A549 (cell line): Measurements from ENCODE around the gene ZNF469. TPM values are rescaled to one million over a fixed set of nuclear protein-coding genes. Genes with fewer than 3 reads are reported as not detected.

Source experiments
- ATAC-seq, 2 experiments: fragments of 200-7000 bp in 1 of 2; fragments of >200 bp in 1 of 2; cut with Nextera tagmentation in 1 of 2; cut with Tn5 transposase in 1 of 2; 3 replicates each; pipeline versions ENCODE4 v1.8.0 to v1.9.1; 2018 to 2020; ENCODE audit warnings: mild to moderate bottlenecking in 1 of 2, moderate library complexity in 1 of 2
- CTCF ChIA-PET: fragments of 300-600 bp; sonication (Branson Sonifier 250); formaldehyde crosslinking; extraction: SDS; loops from one replicate; lab custom pipeline; 2021; ENCODE audit warnings: antibody characterized with exemption, inconsistent platforms; lab: Yijun Ruan, JAX
- POLR2A ChIA-PET: fragments of 350-600 bp; formaldehyde crosslinking; extraction: SDS; loops from one replicate; lab custom pipeline; 2021; ENCODE audit warnings: antibody characterized with exemption, inconsistent platforms; lab: Yijun Ruan, JAX
- DNase-seq, 2 experiments: peaks; one replicate each; pipeline versions ENCODE4 v3.0.0 to v3.0.0-alpha.2; 2011 to 2016; ENCODE audit warnings: low read depth in 1 of 2, low spot score in 1 of 2
- FAIRE-seq: peaks from 2 replicates; lab custom pipeline; 2011; peaks lifted over from hg19 to GRCh38; lab: Jason Lieb, UNC
- H3K27ac ChIP-seq, 2 experiments: fragments of >200 bp; sonication (Bioruptor Twin); formaldehyde crosslinking; 3 replicates each; pipeline ENCODE4 v1.5.1; 2016 to 2017
- H3K4me1 ChIP-seq: fragments of >200 bp; sonication (Bioruptor Twin); formaldehyde crosslinking; 3 replicates; pipeline ENCODE4 v1.6.1; 2016
- H3K4me2 ChIP-seq: fragments of >200 bp; sonication (Bioruptor Twin); formaldehyde crosslinking; 3 replicates; pipeline ENCODE4 v1.6.1; 2016
- H3K4me3 ChIP-seq: fragments of >200 bp; sonication (Bioruptor Twin); formaldehyde crosslinking; 3 replicates; pipeline ENCODE4 v1.5.1; 2016
- H3K9me3 ChIP-seq: fragments of >200 bp; sonication (Bioruptor Twin); formaldehyde crosslinking; 3 replicates; pipeline ENCODE4 v1.6.1; 2016
- ATOH8 ChIP-seq: fragments of 250-450 bp; sonication (Bioruptor Pico); IDR thresholded peaks from 2 replicates; pipeline ENCODE4 v1.5.0; 2020; ENCODE audit warnings: low read depth, mild to moderate bottlenecking, moderate library complexity
- BCL3 ChIP-seq: fragments of >200 bp; sonication (Bioruptor Twin); formaldehyde crosslinking; IDR thresholded peaks from 3 replicates; pipeline ENCODE4 v1.6.1; 2016
- EHF ChIP-seq: fragments of 250-450 bp; sonication (Bioruptor Pico); IDR thresholded peaks from 2 replicates; pipeline ENCODE4 v1.5.0; 2020; ENCODE audit warnings: mild to moderate bottlenecking
- EHMT2 ChIP-seq: fragments of 200-600 bp; sonication (generic); IDR thresholded peaks from 2 replicates; pipeline ENCODE4 v1.6.1; 2016; ENCODE audit warnings: antibody characterized with exemption, low read depth, mild to moderate bottlenecking, moderate library complexity
- FOSB ChIP-seq: fragments of 250-450 bp; sonication (Bioruptor Pico); IDR thresholded peaks from 2 replicates; pipeline ENCODE4 v1.5.0; 2020; ENCODE audit warnings: mild to moderate bottlenecking, moderate library complexity
- HES2 ChIP-seq: fragments of >200 bp; sonication (Bioruptor Twin); formaldehyde crosslinking; IDR thresholded peaks from 2 replicates; pipeline ENCODE4 v1.6.1; 2016
- HOXB13 ChIP-seq: fragments of 250-450 bp; sonication (Bioruptor Pico); IDR thresholded peaks from 2 replicates; pipeline ENCODE4 v1.5.0; 2020; ENCODE audit warnings: low read depth, mild to moderate bottlenecking, moderate library complexity
- JUN ChIP-seq, 2 experiments: fragments of >200 bp; sonication (Bioruptor Twin); formaldehyde crosslinking; IDR thresholded peaks; 2 replicates in 1 of 2; 3 replicates in 1 of 2; pipeline ENCODE4 v1.6.1; 2016 to 2017
- JUNB ChIP-seq: fragments of >200 bp; sonication (Bioruptor Twin); formaldehyde crosslinking; IDR thresholded peaks from 2 replicates; pipeline ENCODE4 v1.6.1; 2016
- KDM1A ChIP-seq: fragments of 200-600 bp; sonication (generic); IDR thresholded peaks from 2 replicates; pipeline ENCODE4 v1.6.1; 2016; ENCODE audit warnings: low read depth, mild to moderate bottlenecking
- MAFK ChIP-seq: fragments of 450-650 bp; IDR thresholded peaks from 2 replicates; pipeline ENCODE4 v1.6.1; 2014; ENCODE audit not compliant: partially characterized antibody
- MAX ChIP-seq: IDR thresholded peaks from 2 replicates; pipeline ENCODE4 v1.6.1; 2012
- RAD21 ChIP-seq, 2 experiments: fragments of >200 bp in 1 of 2; sonication (Bioruptor Twin) in 1 of 2; formaldehyde crosslinking in 1 of 2; IDR thresholded peaks in 1 of 2; conservative IDR thresholded peaks in 1 of 2; 2 replicates in 1 of 2; 3 replicates in 1 of 2; pipeline ENCODE4 v1.6.1; 2012 to 2018; ENCODE audit warnings: inconsistent platforms in 1 of 2
- RARB ChIP-seq: fragments of 250-450 bp; sonication (Bioruptor Pico); IDR thresholded peaks from 2 replicates; pipeline ENCODE4 v1.8.0; 2021; ENCODE audit warnings: mild to moderate bottlenecking, moderate library complexity
- RCOR1 ChIP-seq: fragments of 150-350 bp; IDR thresholded peaks from 2 replicates; pipeline ENCODE4 v1.6.1; 2014; ENCODE audit warnings: antibody characterized with exemption, low read length, low read depth
- REST ChIP-seq: fragments of 200-600 bp; sonication (generic); IDR thresholded peaks from 2 replicates; pipeline ENCODE4 v1.6.1; 2016; ENCODE audit warnings: antibody characterized with exemption, mild to moderate bottlenecking, moderate library complexity
- SREBF2 ChIP-seq: fragments of 450-650 bp; IDR thresholded peaks from 2 replicates; pipeline ENCODE4 v1.6.1; 2014; ENCODE audit warnings: mild to moderate bottlenecking, moderate library complexity
- TFCP2L1 ChIP-seq: fragments of 250-450 bp; sonication (Bioruptor Pico); IDR thresholded peaks from 2 replicates; pipeline ENCODE4 v1.5.0; 2021; ENCODE audit warnings: mild to moderate bottlenecking
- TP53 ChIP-seq: fragments of 250-450 bp; sonication (Bioruptor Pico); IDR thresholded peaks from 2 replicates; pipeline ENCODE4 v1.5.0; 2021; ENCODE audit warnings: mild to moderate bottlenecking, moderate library complexity
- WGBS: methylation state at CpG from one replicate; pipeline ENCODE4 v1.1.6; 2017; ENCODE audit errors: missing lambda C conversion rate; 5-methylcytosine and 5-hydroxymethylcytosine counted together
- polyA plus RNA-seq, 4 experiments: library from polyadenylated mRNA; depleted of rRNA in 3 of 4; stranded (reverse); fragments of >200 nt; fragmentation: RNase III in 1 of 4; extraction: RNeasy Plus Mini Kit Qiagen cat#74134 plus additional on column Dnase treatment in 1 of 4; gene quantifications; 2 replicates in 3 of 4; 3 replicates in 1 of 4; pipeline ENCODE4 v1.2.3, GENCODE V29; 2011 to 2017

ZNF469 gene
- polyA plus RNA-seq, 2 of the 4 experiments (the other 2 are of a cell fraction) = 0.47 to 4.4 TPM

GRCh38 chr16:88387941-88388627, 5.3 kb downstream of the ZNF469 start (continued):
- peak; percentile 55; the same call in 1 of the 2 replicates for TF ChIP-seq ATOH8 (CRISPR knock-in tag)
- TF ChIP-seq BCL3 = no peak
- no peak for TF ChIP-seq TFCP2L1 (CRISPR knock-in tag)

GRCh38 chr16:88389191-88389590, 6.4 kb downstream of the ZNF469 start:
- Histone ChIP-seq H3K4me1 (peaks cover 51% of the 10 kb centered on the region), H3K27ac (peak overlapping the region; percentile 94 to 98; a peak in 4 of 6 replicates), H3K4me2 (no peak overlapping the region), H3K9me3 (no peaks in the 10 kb centered on the region), H3K4me3 (no peak overlapping the region)
- POLR2A ChIA-PET = no interaction called here
- DNase-seq = no peak
- WGBS = 95% methylated on average over 24 of the region's 24 CpGs
- FAIRE-seq = no peak
- no peak for ATAC-seq
- no peak for TF ChIP-seq FOSB (CRISPR knock-in tag)
- no peak for TF ChIP-seq KDM1A
- no peak for TF ChIP-seq EHMT2
- no peak for TF ChIP-seq REST
- no peak for TF ChIP-seq EHF (CRISPR knock-in tag)
- CTCF ChIA-PET = interaction anchor here (1.4 kb wide), 1 partner anchor 15 kb away, joined by 3 read pairs; no protein-coding TSS in a partner anchor

GRCh38 chr16:88389621-88390160, 6.9 kb downstream of the ZNF469 start:
- peaks cover 46% of the 10 kb centered on the region for H3K4me1 ChIP-seq
- FAIRE-seq = no peak
- DNase-seq = no peak
- H3K9me3 ChIP-seq = no peaks in the 10 kb centered on the region
- ChIA-PET POLR2A (no interaction called here), CTCF (interaction anchor here (0.6 kb wide), 2 partner anchors 39 to 540 kb away, joined by 3 read pairs; no protein-coding TSS in a partner anchor)
- H3K4me3 ChIP-seq = no peak overlapping the region
- no peak overlapping the region for H3K4me2 ChIP-seq
- TF ChIP-seq SREBF2 = no peak
- TF ChIP-seq MAFK = no peak
- TF ChIP-seq JUN (IDR thresholded peaks at IDR 0.05) = no peak
- TF ChIP-seq MAX = no peak
- TF ChIP-seq HES2 = no peak
- no peak for TF ChIP-seq TP53 (CRISPR knock-in tag)
- no peak for TF ChIP-seq RCOR1
- TF ChIP-seq RAD21 (conservative IDR thresholded peaks at IDR 0.05 in 1 of 2, IDR thresholded peaks at IDR 0.05 in 1 of 2) = no peak
- TF ChIP-seq JUNB = no peak
- no peak for TF ChIP-seq EHMT2
- no peak for TF ChIP-seq HOXB13
- no peak for TF ChIP-seq RARB (CRISPR knock-in tag)
- no peak for ATAC-seq
- peak overlapping the region in 1 of 2 experiments; percentile 98; a peak in 3 of 6 replicates for H3K27ac ChIP-seq
- whole genome bisulfite sequencing = 85% methylated on average over 19 of the region's 20 CpGs
